Renal cortical epithelial cell (primary cell): Measurements from ENCODE around the gene TBX1. TPM values are rescaled to one million over a fixed set of nuclear protein-coding genes. Genes with fewer than 3 reads are reported as not detected.
A peak's percentile ranks its signal among the peaks of the same experiment; 100 is the strongest.
"Not testable (repeated sequence)": the region's sequence is repeated elsewhere in the genome, so short reads cannot be mapped to it uniquely, and the experiment has no call there.

ENCODE experiments used
- DNase-seq: peaks from one replicate; pipeline ENCODE4 v3.0.0-alpha.2; 2011; ENCODE audit warnings: low read depth
- total RNA-seq: library from RNA; depleted of rRNA; stranded (reverse); fragments of >200 nt; gene quantifications from 2 replicates; pipeline ENCODE4 v1.2.3, GENCODE V29; 2014

TBX1 gene
- total RNA-seq, 1 donor from 2014 or later, result 0.50 TPM

GRCh38 chr22:19723232-19723982 is 37.2 kb upstream of the TBX1 start, which contains the start of gene GP1BB:
Gene GP1BB, plus strand, starts transcription at chr22:19723539. Its CDS starts 31 bp downstream, at chr22:19723570.
- no peak for DNase-seq

- DNase-seq, result no peak
Measured at GRCh38 chr22:19723983-19724827, 36.4 kb upstream of the TBX1 start.

GRCh38 chr22:19724927-19725661 is 35.5 kb upstream of the TBX1 start:
- no peak for DNase-seq

GRCh38 chr22:19726064-19726788 is 34.4 kb upstream of the TBX1 start:
- not testable (repeated sequence) for DNase-seq

GRCh38 chr22:19727310-19728150 is 33.0 kb upstream of the TBX1 start:
- DNase-seq, result no peak

- DNase-seq, result no peak
Measured at GRCh38 chr22:19728271-19728670, 32.3 kb upstream of the TBX1 start.

- DNase-seq, result no peak
Measured at GRCh38 chr22:19728836-19729235, 31.7 kb upstream of the TBX1 start.

- no peak for DNase-seq
Measured at GRCh38 chr22:19729507-19729906, 31.1 kb upstream of the TBX1 start.

GRCh38 chr22:19730198-19730597 is 30.4 kb upstream of the TBX1 start:
- DNase-seq, result no peak

- peak; percentile 16 for DNase-seq
Measured at GRCh38 chr22:19730655-19731360, 29.8 kb upstream of the TBX1 start.

GRCh38 chr22:19731361-19732135 is 29.0 kb upstream of the TBX1 start:
- no peak for DNase-seq

- no peak for DNase-seq
Measured at GRCh38 chr22:19732403-19733113, 28.0 kb upstream of the TBX1 start.

GRCh38 chr22:19733755-19734154 is 26.8 kb upstream of the TBX1 start:
- no peak for DNase-seq

- DNase-seq, result no peak
Measured at GRCh38 chr22:19734163-19734562, 26.4 kb upstream of the TBX1 start.

GRCh38 chr22:19734837-19735382 is 25.7 kb upstream of the TBX1 start:
- no peak for DNase-seq

- no peak for DNase-seq
Measured at GRCh38 chr22:19735665-19736510, 24.7 kb upstream of the TBX1 start.
